ENCODE results near the gene HOXA10. TPM values are rescaled to one million over a fixed set of nuclear protein-coding genes. Genes with fewer than 3 reads are reported as not detected.

HOXA10 gene
- total and polyA plus RNA-seq, 11 donors: 0.06 to 0.36 (median 0.18) TPM; not detected in 8

- Histone ChIP-seq H3K27ac (no peak overlapping the region), H3K4me1 (peaks cover 3 to 55% (median 20%) of the 10 kb centered on the region in 12 donors), H3K27me3 (peaks cover 79 to 100% (median 98%) of the 10 kb centered on the region in 9 donors), H3K36me3 (no peaks in the 10 kb centered on the region), H3K9me3 (no peaks in the 10 kb centered on the region), H3K4me3 (no peak overlapping the region)
- ATAC-seq: no peak
- TF ChIP-seq, protein P1, sequence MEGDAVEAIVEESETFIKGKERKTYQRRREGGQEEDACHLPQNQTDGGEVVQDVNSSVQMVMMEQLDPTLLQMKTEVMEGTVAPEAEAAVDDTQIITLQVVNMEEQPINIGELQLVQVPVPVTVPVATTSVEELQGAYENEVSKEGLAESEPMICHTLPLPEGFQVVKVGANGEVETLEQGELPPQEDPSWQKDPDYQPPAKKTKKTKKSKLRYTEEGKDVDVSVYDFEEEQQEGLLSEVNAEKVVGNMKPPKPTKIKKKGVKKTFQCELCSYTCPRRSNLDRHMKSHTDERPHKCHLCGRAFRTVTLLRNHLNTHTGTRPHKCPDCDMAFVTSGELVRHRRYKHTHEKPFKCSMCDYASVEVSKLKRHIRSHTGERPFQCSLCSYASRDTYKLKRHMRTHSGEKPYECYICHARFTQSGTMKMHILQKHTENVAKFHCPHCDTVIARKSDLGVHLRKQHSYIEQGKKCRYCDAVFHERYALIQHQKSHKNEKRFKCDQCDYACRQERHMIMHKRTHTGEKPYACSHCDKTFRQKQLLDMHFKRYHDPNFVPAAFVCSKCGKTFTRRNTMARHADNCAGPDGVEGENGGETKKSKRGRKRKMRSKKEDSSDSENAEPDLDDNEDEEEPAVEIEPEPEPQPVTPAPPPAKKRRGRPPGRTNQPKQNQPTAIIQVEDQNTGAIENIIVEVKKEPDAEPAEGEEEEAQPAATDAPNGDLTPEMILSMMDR (IDR thresholded peaks at IDR 0.05): no peak
- TF ChIP-seq POLR2A (IDR thresholded peaks at IDR 0.05): no peak
- 11 to 20% (median 14%) methylated on average over 26 to 35 of the region's 35 CpGs for WGBS, 4 donors
- peak in 1 of 5 donors; percentile 27 for DNase-seq
- intact Hi-C loops (cut with DNase I): loop anchor here in 5 of 10 donors (10.0 kb wide), 3 partner anchors 1074 to 1294 kb away; no protein-coding TSS in a partner anchor
These were observed 15.5 kb downstream of the HOXA10 start for GRCh38 chr7:27158436-27159265.

GRCh38 chr7:27157702-27158431, 16.3 kb downstream of the HOXA10 start:
- DNase-seq (peak in 1 of 5 donors; percentile 24), ATAC-seq (no peak)

DNA sequence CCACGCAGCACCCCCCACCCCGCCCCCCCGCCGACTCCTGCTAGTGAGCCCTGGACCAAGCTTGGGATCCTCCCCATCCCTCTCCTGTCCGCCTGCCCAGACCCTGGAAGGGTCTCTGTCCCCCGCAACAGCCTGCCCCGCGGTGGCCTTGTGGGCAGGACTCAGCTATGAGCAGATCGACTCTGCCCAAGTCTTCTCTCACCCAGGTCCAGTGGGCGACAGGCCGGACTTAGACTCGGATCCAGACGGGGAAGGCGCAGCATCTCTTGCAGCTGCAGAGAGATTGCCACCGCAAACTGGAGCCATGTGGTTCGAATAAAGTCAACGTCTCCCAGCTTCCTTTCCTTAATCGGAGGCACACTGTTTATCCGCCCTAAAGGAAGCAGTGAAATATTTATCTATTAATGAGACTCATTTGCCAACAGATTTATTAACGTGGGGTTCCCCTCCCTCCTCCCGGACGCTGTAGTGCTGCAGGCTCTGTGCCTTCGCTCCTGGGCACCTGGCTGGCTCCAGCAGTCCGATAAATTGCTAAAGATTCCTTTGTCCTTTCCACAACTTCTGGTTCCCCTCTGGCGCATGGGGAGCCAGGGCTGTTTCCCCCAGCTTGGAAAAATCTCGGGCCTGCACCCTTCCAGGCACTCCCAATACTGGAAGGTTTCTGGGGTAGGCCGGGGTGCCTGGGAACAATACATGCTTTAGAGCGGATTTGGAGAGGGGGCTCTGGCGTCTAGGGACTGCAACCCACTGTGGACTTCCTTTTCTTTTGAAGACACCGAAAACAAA, 17.0 kb downstream of the HOXA10 start:
- H3K27me3 ChIP-seq: peaks cover 88 to 100% (median 98%) of the 10 kb centered on the region in 9 donors
- H3K4me1 ChIP-seq: peaks cover 3 to 63% (median 23%) of the 10 kb centered on the region in 12 donors
- TF ChIP-seq POLR2A (IDR thresholded peaks at IDR 0.05): no peak
- TF ChIP-seq, protein P1 (IDR thresholded peaks at IDR 0.05): no peak
- ATAC-seq (no peak), DNase-seq (peak in 2 of 5 donors; percentile 20 to 27)
- H3K36me3 ChIP-seq: no peaks in the 10 kb centered on the region
- H3K4me3 ChIP-seq: no peak overlapping the region
- intact Hi-C loops (cut with DNase I): loop anchor here in 5 of 10 donors (10.0 kb wide), 3 partner anchors 1072 to 1292 kb away; no protein-coding TSS in a partner anchor
- peak overlapping the region in 1 of 12 donors; percentile 79 for H3K27ac ChIP-seq
- WGBS, 4 donors: 7 to 10% (median 8%) methylated on average over 18 to 30 of the region's 30 CpGs
- no peaks in the 10 kb centered on the region for H3K9me3 ChIP-seq

More at GRCh38 chr7:27157702-27158431, 16.3 kb downstream of the HOXA10 start:
- intact Hi-C loops (cut with DNase I): loop anchor here in 5 of 10 donors (10.0 kb wide), 3 partner anchors 1073 to 1293 kb away; no protein-coding TSS in a partner anchor
- H3K4me1 ChIP-seq: peaks cover 3 to 55% (median 20%) of the 10 kb centered on the region in 12 donors
- no peak overlapping the region for H3K4me3 ChIP-seq
- TF ChIP-seq POLR2A (IDR thresholded peaks at IDR 0.05): no peak
- TF ChIP-seq, protein P1 (IDR thresholded peaks at IDR 0.05): no peak
- WGBS, 4 donors: 6 to 12% (median 8%) methylated on average over 26 to 30 of the region's 30 CpGs
- peaks cover 83 to 100% (median 98%) of the 10 kb centered on the region in 9 donors for H3K27me3 ChIP-seq
- no peaks in the 10 kb centered on the region for H3K36me3 ChIP-seq
- no peak overlapping the region for H3K27ac ChIP-seq
- H3K9me3 ChIP-seq: no peaks in the 10 kb centered on the region

Data from heart left ventricle (tissue), 16 donors.